SK-N-MC (cell line): ENCODE results near the gene CARD9.
"Not testable (repeated sequence)": the region's sequence is repeated elsewhere in the genome, so short reads cannot be mapped to it uniquely, and the experiment has no call there.

ENCODE experiments used
- DNase-seq: peaks from one replicate; pipeline ENCODE4 v3.0.0-alpha.2; 2011; ENCODE audit warnings: low read depth, low spot score
- H3K27ac ChIP-seq: fragments of 200-600 bp; sonication (generic); 2 replicates; pipeline ENCODE4 v1.5.1; 2016; ENCODE audit warnings: mixed run types
- H3K36me3 ChIP-seq: fragments of 200-600 bp; sonication (generic); 2 replicates; pipeline ENCODE4 v1.6.1; 2017; ENCODE audit warnings: antibody characterized with exemption, low read length, mixed read lengths; ENCODE audit not compliant: insufficient read depth
- H3K4me3 ChIP-seq: fragments of 200-600 bp; sonication (generic); 2 replicates; pipeline ENCODE4 v1.5.1; 2016
- H3K9ac ChIP-seq: fragments of 200-600 bp; sonication (generic); 2 replicates; pipeline ENCODE4 v1.8.0; 2017; ENCODE audit warnings: mixed run types, mixed read lengths; ENCODE audit not compliant: insufficient read length
- H3K9me3 ChIP-seq: fragments of 200-600 bp; sonication (generic); 2 replicates; pipeline ENCODE4 v1.6.1; 2017; ENCODE audit warnings: low read depth, mild to moderate bottlenecking, antibody characterized with exemption, low read length, moderate library complexity, mixed read lengths
- EZH2 ChIP-seq: fragments of 200-600 bp; sonication (generic); IDR thresholded peaks from one replicate; pipeline ENCODE4 v1.6.1; 2017; ENCODE audit warnings: antibody characterized with exemption
- FOXP2 ChIP-seq: optimal IDR thresholded peaks from 2 replicates; pipeline ENCODE3; 2011; ENCODE audit warnings: mild to moderate bottlenecking, moderate library complexity; ENCODE audit not compliant: insufficient read depth; ENCODE audit errors: extremely low read length, control extremely low read depth
- POLR2AphosphoS5 ChIP-seq: IDR thresholded peaks from 2 replicates; pipeline ENCODE4 v1.6.1; 2012; ENCODE audit warnings: mild to moderate bottlenecking, low read depth, low read length, borderline replicate concordance

The CARD9 gene

GRCh38 chr9:136357202-136357725 lies 16.2 kb downstream of the CARD9 start:
- Histone ChIP-seq H3K9me3 (no peaks in the 10 kb centered on the region), H3K9ac (no peak overlapping the region), H3K4me3 (no peak overlapping the region), H3K36me3 (no peaks in the 10 kb centered on the region; the same call in 1 of the 2 replicates), H3K27ac (no peak overlapping the region)
- no peak for DNase-seq
- TF ChIP-seq POLR2AphosphoS5 (no peak), FOXP2 (no peak), EZH2 (no peak)

DNA sequence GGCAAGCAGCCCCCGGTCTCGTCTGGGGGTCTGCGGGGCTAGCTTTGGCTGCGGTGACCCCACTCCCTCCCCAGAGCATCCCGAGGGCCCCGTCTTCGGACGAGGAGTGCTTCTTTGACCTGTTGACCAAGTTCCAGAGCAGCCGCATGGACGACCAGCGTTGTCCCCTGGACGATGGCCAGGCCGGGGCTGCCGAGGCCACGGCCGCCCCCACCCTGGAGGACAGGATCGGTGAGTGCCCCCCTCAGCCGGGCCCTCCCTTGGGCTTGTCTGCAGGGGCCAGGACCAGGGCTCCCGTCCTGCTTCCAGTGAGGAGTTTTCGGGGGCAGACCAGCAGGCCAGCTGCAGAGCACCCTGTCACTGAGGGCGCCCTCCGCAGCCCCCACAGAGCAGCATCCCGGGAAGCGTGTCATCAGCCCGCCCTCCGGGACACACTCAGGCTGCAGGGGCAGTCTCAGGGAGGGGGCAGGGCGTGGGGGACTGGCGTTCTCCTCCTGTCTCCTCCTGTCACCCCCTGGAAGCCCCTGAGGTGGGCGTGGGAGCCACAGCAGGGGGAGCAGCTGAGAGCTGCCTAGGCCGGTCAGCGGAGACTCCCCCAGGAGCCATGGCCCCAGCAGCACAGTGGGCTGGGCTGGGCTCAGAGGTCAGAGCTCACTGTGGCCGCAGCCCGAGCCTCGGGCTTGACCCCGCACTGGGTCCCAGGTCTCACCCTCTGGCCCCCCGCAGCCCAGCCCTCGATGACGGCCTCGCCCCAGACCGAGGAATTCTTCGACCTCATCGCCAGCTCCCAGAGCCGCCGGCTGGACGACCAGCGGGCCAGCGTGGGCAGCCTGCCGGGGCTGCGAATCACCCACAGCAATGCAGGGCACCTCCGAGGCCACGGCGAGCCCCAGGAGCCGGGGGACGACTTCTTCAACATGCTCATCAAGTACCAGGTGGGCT lies 17.6 kb downstream of the CARD9 start:
- DNase-seq = no peak
- H3K36me3 ChIP-seq = no peaks in the 10 kb centered on the region; the same call in 1 of the 2 replicates
- no peak overlapping the region for H3K27ac ChIP-seq
- H3K4me3 ChIP-seq = no peak overlapping the region
- no peak overlapping the region for H3K9ac ChIP-seq
- no peaks in the 10 kb centered on the region for H3K9me3 ChIP-seq
- no peak for TF ChIP-seq EZH2
- TF ChIP-seq FOXP2 = no peak
- no peak for TF ChIP-seq POLR2AphosphoS5

- Histone ChIP-seq H3K9ac (no peak overlapping the region), H3K9me3 (no peaks in the 10 kb centered on the region), H3K4me3 (no peak overlapping the region), H3K27ac (no peak overlapping the region), H3K36me3 (no peaks in the 10 kb centered on the region; the same call in 1 of the 2 replicates)
- DNase-seq = no peak
- TF ChIP-seq POLR2AphosphoS5 = no peak
- no peak for TF ChIP-seq EZH2
- TF ChIP-seq FOXP2 = no peak
These were observed 18.8 kb downstream of the CARD9 start for GRCh38 chr9:136354592-136355085.

- H3K36me3 ChIP-seq = no peaks in the 10 kb centered on the region; the same call in 1 of the 2 replicates
- no peak for TF ChIP-seq EZH2
- TF ChIP-seq POLR2AphosphoS5 = no peak
- TF ChIP-seq FOXP2 = no peak
- no peak for DNase-seq
- no peak overlapping the region for H3K27ac ChIP-seq
- H3K4me3 ChIP-seq = no peak overlapping the region
- H3K9ac ChIP-seq = no peak overlapping the region
- no peaks in the 10 kb centered on the region for H3K9me3 ChIP-seq
These were observed 19.5 kb downstream of the CARD9 start for GRCh38 chr9:136353757-136354488.

DNA sequence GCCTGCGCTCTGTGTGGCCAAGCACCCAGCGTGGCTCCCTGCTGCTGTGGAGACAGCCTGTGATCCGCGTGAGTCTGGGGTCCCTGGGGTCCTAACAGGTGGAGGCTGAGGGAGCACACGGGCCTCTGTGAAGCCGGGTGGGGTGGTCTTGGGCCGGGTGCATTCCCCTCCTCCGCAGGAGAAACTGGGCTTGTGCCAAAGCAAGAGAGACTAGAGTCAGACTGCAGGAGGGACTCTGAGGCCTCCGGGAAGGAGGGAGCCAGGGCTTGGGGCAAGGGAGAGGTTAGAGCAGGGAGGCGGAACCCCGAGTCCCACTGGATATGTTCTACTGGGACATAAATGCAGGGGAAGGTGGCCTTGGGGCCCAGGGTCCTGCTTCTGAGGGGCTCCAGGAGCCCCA lies 20.4 kb downstream of the CARD9 start:
- TF ChIP-seq FOXP2 = no peak
- TF ChIP-seq EZH2 = no peak
- no peak for TF ChIP-seq POLR2AphosphoS5
- H3K27ac ChIP-seq = no peak overlapping the region
- DNase-seq = no peak
- H3K36me3 ChIP-seq = no peaks in the 10 kb centered on the region; the same call in 1 of the 2 replicates
- no peak overlapping the region for H3K4me3 ChIP-seq
- no peak overlapping the region for H3K9ac ChIP-seq
- H3K9me3 ChIP-seq = no peaks in the 10 kb centered on the region

DNA sequence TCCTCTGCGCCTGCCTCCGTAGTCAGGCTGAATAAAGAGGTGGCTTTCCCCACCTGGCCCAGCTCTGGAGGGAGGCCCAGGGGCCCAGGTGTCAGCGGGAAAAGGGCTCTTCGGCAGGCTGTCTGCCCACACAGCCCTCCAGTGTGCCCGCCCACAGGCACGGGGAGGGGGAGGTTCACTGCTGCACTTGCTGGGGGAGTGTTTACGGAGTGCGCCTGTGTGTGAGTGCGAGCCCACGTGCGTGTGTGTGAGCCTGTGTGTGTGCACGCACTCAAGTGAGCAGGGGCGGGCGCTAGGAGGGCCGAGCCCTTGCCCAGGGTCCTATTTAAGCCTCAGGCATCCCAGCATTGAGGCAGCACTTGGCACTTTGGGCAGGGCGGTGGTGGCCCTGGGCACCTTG lies 20.8 kb downstream of the CARD9 start:
- H3K4me3 ChIP-seq = no peak overlapping the region
- TF ChIP-seq POLR2AphosphoS5 (no peak), FOXP2 (peak; percentile 49), EZH2 (no peak)
- no peaks in the 10 kb centered on the region for H3K9me3 ChIP-seq
- no peak for DNase-seq
- H3K36me3 ChIP-seq = no peaks in the 10 kb centered on the region; the same call in 1 of the 2 replicates
- H3K9ac ChIP-seq = no peak overlapping the region
- no peak overlapping the region for H3K27ac ChIP-seq

GRCh38 chr9:136351868-136352267 lies 21.6 kb downstream of the CARD9 start:
- not testable (repeated sequence) for H3K4me3 ChIP-seq, H3K9me3 ChIP-seq, H3K9ac ChIP-seq, H3K36me3 ChIP-seq, DNase-seq, H3K27ac ChIP-seq
- TF ChIP-seq POLR2AphosphoS5 = 0 out of 2 replicates have a peak, but pooled peaks have one; percentile 0

GRCh38 chr9:136351252-136351800 lies 22.1 kb downstream of the CARD9 start:
- DNase-seq = no peak
- TF ChIP-seq FOXP2 (no peak), POLR2AphosphoS5 (peak; percentile 10; the same call in 1 of the 2 replicates)
- Histone ChIP-seq H3K4me3 (no peak overlapping the region), H3K36me3 (no peaks in the 10 kb centered on the region; the same call in 1 of the 2 replicates), H3K9me3 (no peaks in the 10 kb centered on the region), H3K27ac (no peak overlapping the region), H3K9ac (no peak overlapping the region)
